GM12873 (cell line): ENCODE results near the gene SRGAP1.

Experiments used
- CTCF ChIP-seq: IDR thresholded peaks from 2 replicates; pipeline ENCODE4 v1.5.1; 2012; ENCODE audit warnings: low read depth, mild to moderate bottlenecking, moderate library complexity, low read length, control low read depth; ENCODE audit not compliant: insufficient read depth; ENCODE audit errors: missing control alignments

The SRGAP1 gene

GRCh38 chr12:64090047-64090446 is 245.5 kb downstream of the SRGAP1 start:
- no peak for TF ChIP-seq CTCF

GRCh38 chr12:64091186-64091585 is 246.7 kb downstream of the SRGAP1 start:
- TF ChIP-seq CTCF = no peak

- no peak for TF ChIP-seq CTCF
Measured at GRCh38 chr12:64092507-64093196, 248.2 kb downstream of the SRGAP1 start.

- no peak for TF ChIP-seq CTCF
Measured at GRCh38 chr12:64093689-64094088, 249.2 kb downstream of the SRGAP1 start.

GRCh38 chr12:64097366-64098105 is 253.0 kb downstream of the SRGAP1 start:
- TF ChIP-seq CTCF = no peak

- TF ChIP-seq CTCF = no peak
Measured at GRCh38 chr12:64098709-64099354, 254.3 kb downstream of the SRGAP1 start.

- TF ChIP-seq CTCF = no peak
Measured at GRCh38 chr12:64099397-64099796, 254.9 kb downstream of the SRGAP1 start.
